WTC11 (cell line): ENCODE results near the gene PROK2. TPM values are rescaled to one million over a fixed set of nuclear protein-coding genes. Genes with fewer than 3 reads are reported as not detected.

Experiments
- ATAC-seq: fragments of 200-7000 bp; cut with Tn5 transposase; 2 replicates; pipeline ENCODE4 v1.10.0; 2021; ENCODE audit warnings: mild to moderate bottlenecking, moderate library complexity
- CTCF ChIA-PET: fragments of 300-600 bp; sonication (Branson Sonifier 250); formaldehyde crosslinking; loops from one replicate; lab custom pipeline; 2021; ENCODE audit warnings: antibody characterized with exemption; lab: Charles Lee
- POLR2A ChIA-PET: fragments of 350-600 bp; sonication (Branson Sonifier 250); formaldehyde crosslinking; loops from one replicate; lab custom pipeline; 2021; ENCODE audit warnings: antibody characterized with exemption; lab: Charles Lee
- DNase-seq: peaks from one replicate; pipeline ENCODE4 v3.0.0; 2021; ENCODE audit warnings: low spot score
- H3K27ac Mint-ChIP-seq: 2 replicates; pipeline ENCODE4 v1.8.0; 2021; ENCODE audit warnings: mixed read lengths
- H3K27me3 Mint-ChIP-seq: 2 replicates; pipeline ENCODE4 v1.8.0; 2021; ENCODE audit warnings: low read depth, mild to moderate bottlenecking, moderate library complexity, mixed read lengths
- H3K36me3 Mint-ChIP-seq: 2 replicates; pipeline ENCODE4 v1.8.0; 2021; ENCODE audit warnings: mixed read lengths
- H3K4me1 Mint-ChIP-seq: 2 replicates; pipeline ENCODE4 v1.8.0; 2022; ENCODE audit warnings: mixed read lengths
- H3K4me3 Mint-ChIP-seq: 2 replicates; pipeline ENCODE4 v1.8.0; 2021; ENCODE audit warnings: mild to moderate bottlenecking, moderate library complexity, mixed read lengths
- H3K9me3 Mint-ChIP-seq: 2 replicates; pipeline ENCODE4 v1.8.0; 2021; ENCODE audit warnings: mixed read lengths
- FOXK1 ChIP-seq: sonication (generic); formaldehyde crosslinking; IDR thresholded peaks from 2 replicates; pipeline ENCODE4 v1.8.0; 2022; ENCODE audit warnings: mild to moderate bottlenecking, moderate library complexity, missing genetic modification reagents
- GABPB1 ChIP-seq: sonication (generic); formaldehyde crosslinking; IDR thresholded peaks from 2 replicates; pipeline ENCODE4 v1.8.1; 2023; ENCODE audit warnings: mild to moderate bottlenecking, missing genetic modification reagents
- IRF2 ChIP-seq: sonication (generic); formaldehyde crosslinking; IDR thresholded peaks from 2 replicates; pipeline ENCODE4 v1.8.0; 2022; ENCODE audit warnings: low read depth, missing genetic modification reagents, borderline replicate concordance
- KAT7 ChIP-seq: sonication (generic); formaldehyde crosslinking; IDR thresholded peaks from 2 replicates; pipeline ENCODE4 v1.8.1; 2023; ENCODE audit warnings: missing genetic modification reagents, mild to moderate bottlenecking, borderline replicate concordance
- NFYB ChIP-seq: sonication (generic); formaldehyde crosslinking; conservative IDR thresholded peaks from 2 replicates; pipeline ENCODE4 v1.8.0; 2022; ENCODE audit warnings: low read depth, missing genetic modification reagents
- SP1 ChIP-seq: sonication (generic); formaldehyde crosslinking; conservative IDR thresholded peaks from 2 replicates; pipeline ENCODE4 v1.8.1; 2022; ENCODE audit warnings: missing genetic modification reagents
- ZNF121 ChIP-seq: sonication (generic); formaldehyde crosslinking; IDR thresholded peaks from 2 replicates; pipeline ENCODE4 v1.8.0; 2023; ENCODE audit warnings: missing genetic modification reagents
- total RNA-seq: library from RNA; stranded (reverse); gene quantifications from 3 replicates; pipeline ENCODE4 v1.2.3, GENCODE V29; 2021
- TF ChIP-seq, protein P1 (sequence below): sonication (generic); formaldehyde crosslinking; IDR thresholded peaks from 2 replicates; pipeline ENCODE4 v1.8.0; 2023; ENCODE audit warnings: mild to moderate bottlenecking, missing genetic modification reagents
- TF ChIP-seq, protein P2 (sequence below): sonication (generic); formaldehyde crosslinking; IDR thresholded peaks from 2 replicates; pipeline ENCODE4 v1.8.0; 2022; ENCODE audit warnings: mild to moderate bottlenecking, missing genetic modification reagents
- TF ChIP-seq, protein P3 (sequence below): sonication (generic); formaldehyde crosslinking; IDR thresholded peaks from 2 replicates; pipeline ENCODE4 v1.8.1; 2022; ENCODE audit warnings: mild to moderate bottlenecking, missing genetic modification reagents, moderate library complexity, borderline replicate concordance
- TF ChIP-seq, protein P4 (sequence below): fragments of 250-450 bp; sonication (Bioruptor Pico); IDR thresholded peaks from 2 replicates; pipeline ENCODE4 v2.1.2; 2022; ENCODE audit warnings: mild to moderate bottlenecking, moderate library complexity
- TF ChIP-seq, protein P5 (sequence below): sonication (generic); formaldehyde crosslinking; IDR thresholded peaks from 2 replicates; pipeline ENCODE4 v1.8.0; 2022; ENCODE audit warnings: missing genetic modification reagents

The PROK2 gene
- total RNA-seq, 1 experiment from 2014 or later, result 0.92 TPM

DNA sequence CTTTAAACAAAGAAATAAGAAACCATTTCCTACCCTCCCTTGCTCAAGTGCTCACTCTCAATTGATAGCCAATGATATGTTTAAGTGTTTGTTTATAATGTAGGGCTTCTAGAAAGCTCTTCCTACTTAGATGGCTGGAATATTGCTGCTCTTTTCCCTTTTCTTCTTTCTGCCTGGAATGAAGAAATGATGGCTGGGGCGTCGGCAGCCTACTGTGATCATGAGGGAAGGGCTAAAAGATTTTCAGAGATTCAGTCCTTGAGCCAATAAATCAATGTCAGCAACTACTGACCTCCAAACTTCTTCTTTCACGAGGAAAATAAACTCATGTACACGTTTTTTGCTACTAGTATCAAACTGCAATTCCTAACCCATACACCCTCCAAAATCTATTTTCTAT, 33.3 kb downstream of the PROK2 start:
- POLR2A ChIA-PET, result no interaction called here
- DNase-seq (no peak), ATAC-seq (no peak)
- Mint-ChIP-seq H3K27ac (no peak overlapping the region), H3K9me3 (no peaks in the 10 kb centered on the region), H3K27me3 (peaks cover 43% of the 10 kb centered on the region), H3K4me1 (peaks cover 19% of the 10 kb centered on the region), H3K4me3 (no peak overlapping the region), H3K36me3 (no peaks in the 10 kb centered on the region)
- CTCF ChIA-PET, result interaction anchor here (3.0 kb wide), 1 partner anchor 22 kb away, joined by 14 read pairs; no protein-coding TSS in a partner anchor
- TF ChIP-seq, protein P1, sequence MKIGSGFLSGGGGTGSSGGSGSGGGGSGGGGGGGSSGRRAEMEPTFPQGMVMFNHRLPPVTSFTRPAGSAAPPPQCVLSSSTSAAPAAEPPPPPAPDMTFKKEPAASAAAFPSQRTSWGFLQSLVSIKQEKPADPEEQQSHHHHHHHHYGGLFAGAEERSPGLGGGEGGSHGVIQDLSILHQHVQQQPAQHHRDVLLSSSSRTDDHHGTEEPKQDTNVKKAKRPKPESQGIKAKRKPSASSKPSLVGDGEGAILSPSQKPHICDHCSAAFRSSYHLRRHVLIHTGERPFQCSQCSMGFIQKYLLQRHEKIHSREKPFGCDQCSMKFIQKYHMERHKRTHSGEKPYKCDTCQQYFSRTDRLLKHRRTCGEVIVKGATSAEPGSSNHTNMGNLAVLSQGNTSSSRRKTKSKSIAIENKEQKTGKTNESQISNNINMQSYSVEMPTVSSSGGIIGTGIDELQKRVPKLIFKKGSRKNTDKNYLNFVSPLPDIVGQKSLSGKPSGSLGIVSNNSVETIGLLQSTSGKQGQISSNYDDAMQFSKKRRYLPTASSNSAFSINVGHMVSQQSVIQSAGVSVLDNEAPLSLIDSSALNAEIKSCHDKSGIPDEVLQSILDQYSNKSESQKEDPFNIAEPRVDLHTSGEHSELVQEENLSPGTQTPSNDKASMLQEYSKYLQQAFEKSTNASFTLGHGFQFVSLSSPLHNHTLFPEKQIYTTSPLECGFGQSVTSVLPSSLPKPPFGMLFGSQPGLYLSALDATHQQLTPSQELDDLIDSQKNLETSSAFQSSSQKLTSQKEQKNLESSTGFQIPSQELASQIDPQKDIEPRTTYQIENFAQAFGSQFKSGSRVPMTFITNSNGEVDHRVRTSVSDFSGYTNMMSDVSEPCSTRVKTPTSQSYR (CRISPR knock-in tag), result no peak
- TF ChIP-seq, all 79 proteins: peak for 0

DNA sequence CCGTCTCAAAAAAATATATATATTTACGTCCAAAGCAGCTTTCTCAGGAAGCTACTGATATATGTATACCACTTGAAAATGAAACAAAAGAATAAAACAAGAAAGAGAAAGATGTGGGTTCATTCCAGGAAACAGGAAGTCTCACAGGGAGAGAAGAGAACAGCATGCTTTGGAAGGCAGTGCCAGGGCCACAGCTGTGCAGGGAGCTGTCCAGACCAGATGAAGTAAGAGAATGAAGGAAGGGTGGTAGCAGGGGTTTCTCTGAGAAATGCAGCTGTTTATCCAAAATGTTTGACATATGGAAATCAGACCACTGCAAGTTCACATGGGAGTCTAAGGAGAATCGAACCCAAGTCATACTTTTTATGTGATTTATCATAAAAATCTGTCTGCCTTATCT, 40.2 kb downstream of the PROK2 start:
- no peak overlapping the region for H3K27ac Mint-ChIP-seq
- ChIA-PET POLR2A (no interaction called here), CTCF (interaction anchor here (1.5 kb wide), 1 partner anchor 15 kb away, joined by 7 read pairs; no protein-coding TSS in a partner anchor)
- H3K36me3 Mint-ChIP-seq, result peaks cover 29% of the 10 kb centered on the region
- H3K4me3 Mint-ChIP-seq, result no peak overlapping the region
- H3K9me3 Mint-ChIP-seq, result peaks cover 38% of the 10 kb centered on the region
- no peaks in the 10 kb centered on the region for H3K4me1 Mint-ChIP-seq
- TF ChIP-seq KAT7 (CRISPR knock-in tag) (no peak), FOXK1 (no peak), SP1 (CRISPR knock-in tag) (no peak)
- TF ChIP-seq, protein P2, sequence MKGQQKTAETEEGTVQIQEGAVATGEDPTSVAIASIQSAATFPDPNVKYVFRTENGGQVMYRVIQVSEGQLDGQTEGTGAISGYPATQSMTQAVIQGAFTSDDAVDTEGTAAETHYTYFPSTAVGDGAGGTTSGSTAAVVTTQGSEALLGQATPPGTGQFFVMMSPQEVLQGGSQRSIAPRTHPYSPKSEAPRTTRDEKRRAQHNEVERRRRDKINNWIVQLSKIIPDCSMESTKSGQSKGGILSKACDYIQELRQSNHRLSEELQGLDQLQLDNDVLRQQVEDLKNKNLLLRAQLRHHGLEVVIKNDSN, result no peak
- H3K27me3 Mint-ChIP-seq, result peaks cover 5% of the 10 kb centered on the region; the same call in 1 of the 2 replicates
- no peak for DNase-seq
- no peak for ATAC-seq

DNA sequence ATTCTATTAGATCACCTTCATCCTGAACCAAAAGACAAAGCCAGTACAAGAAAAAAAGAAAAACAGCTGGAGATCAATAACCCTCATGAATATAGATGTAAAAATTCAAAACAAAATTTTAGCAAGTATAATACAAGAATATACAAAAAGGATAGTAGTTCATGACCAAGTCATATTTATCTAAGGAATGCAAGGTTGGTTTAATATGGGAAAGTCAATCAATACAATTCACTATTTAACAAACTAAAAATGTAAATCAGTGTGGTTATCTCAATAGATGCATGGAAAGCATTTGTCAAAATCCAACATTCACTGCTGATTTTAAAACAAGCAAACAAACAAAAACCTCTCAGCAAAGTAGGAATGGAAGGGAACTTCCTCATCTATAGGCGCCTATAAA, 42.3 kb downstream of the PROK2 start:
- TF ChIP-seq GABPB1 (no peak), FOXK1 (no peak), ZNF121 (CRISPR knock-in tag) (no peak), IRF2 (CRISPR knock-in tag) (no peak), NFYB (no peak)
- TF ChIP-seq, protein P3, sequence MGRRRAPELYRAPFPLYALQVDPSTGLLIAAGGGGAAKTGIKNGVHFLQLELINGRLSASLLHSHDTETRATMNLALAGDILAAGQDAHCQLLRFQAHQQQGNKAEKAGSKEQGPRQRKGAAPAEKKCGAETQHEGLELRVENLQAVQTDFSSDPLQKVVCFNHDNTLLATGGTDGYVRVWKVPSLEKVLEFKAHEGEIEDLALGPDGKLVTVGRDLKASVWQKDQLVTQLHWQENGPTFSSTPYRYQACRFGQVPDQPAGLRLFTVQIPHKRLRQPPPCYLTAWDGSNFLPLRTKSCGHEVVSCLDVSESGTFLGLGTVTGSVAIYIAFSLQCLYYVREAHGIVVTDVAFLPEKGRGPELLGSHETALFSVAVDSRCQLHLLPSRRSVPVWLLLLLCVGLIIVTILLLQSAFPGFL, result no peak
- TF ChIP-seq, protein P4, sequence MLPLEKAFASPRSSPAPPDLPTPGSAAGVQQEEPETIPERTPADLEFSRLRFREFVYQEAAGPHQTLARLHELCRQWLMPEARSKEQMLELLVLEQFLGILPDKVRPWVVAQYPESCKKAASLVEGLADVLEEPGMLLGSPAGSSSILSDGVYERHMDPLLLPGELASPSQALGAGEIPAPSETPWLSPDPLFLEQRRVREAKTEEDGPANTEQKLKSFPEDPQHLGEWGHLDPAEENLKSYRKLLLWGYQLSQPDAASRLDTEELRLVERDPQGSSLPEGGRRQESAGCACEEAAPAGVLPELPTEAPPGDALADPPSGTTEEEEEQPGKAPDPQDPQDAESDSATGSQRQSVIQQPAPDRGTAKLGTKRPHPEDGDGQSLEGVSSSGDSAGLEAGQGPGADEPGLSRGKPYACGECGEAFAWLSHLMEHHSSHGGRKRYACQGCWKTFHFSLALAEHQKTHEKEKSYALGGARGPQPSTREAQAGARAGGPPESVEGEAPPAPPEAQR (CRISPR knock-in tag), result no peak
- TF ChIP-seq, protein P5, sequence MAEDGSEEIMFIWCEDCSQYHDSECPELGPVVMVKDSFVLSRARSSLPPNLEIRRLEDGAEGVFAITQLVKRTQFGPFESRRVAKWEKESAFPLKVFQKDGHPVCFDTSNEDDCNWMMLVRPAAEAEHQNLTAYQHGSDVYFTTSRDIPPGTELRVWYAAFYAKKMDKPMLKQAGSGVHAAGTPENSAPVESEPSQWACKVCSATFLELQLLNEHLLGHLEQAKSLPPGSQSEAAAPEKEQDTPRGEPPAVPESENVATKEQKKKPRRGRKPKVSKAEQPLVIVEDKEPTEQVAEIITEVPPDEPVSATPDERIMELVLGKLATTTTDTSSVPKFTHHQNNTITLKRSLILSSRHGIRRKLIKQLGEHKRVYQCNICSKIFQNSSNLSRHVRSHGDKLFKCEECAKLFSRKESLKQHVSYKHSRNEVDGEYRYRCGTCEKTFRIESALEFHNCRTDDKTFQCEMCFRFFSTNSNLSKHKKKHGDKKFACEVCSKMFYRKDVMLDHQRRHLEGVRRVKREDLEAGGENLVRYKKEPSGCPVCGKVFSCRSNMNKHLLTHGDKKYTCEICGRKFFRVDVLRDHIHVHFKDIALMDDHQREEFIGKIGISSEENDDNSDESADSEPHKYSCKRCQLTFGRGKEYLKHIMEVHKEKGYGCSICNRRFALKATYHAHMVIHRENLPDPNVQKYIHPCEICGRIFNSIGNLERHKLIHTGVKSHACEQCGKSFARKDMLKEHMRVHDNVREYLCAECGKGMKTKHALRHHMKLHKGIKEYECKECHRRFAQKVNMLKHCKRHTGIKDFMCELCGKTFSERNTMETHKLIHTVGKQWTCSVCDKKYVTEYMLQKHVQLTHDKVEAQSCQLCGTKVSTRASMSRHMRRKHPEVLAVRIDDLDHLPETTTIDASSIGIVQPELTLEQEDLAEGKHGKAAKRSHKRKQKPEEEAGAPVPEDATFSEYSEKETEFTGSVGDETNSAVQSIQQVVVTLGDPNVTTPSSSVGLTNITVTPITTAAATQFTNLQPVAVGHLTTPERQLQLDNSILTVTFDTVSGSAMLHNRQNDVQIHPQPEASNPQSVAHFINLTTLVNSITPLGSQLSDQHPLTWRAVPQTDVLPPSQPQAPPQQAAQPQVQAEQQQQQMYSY, result no peak
- ATAC-seq, result no peak
- DNase-seq, result no peak
- Mint-ChIP-seq H3K36me3 (peaks cover 29% of the 10 kb centered on the region), H3K9me3 (peaks cover 39% of the 10 kb centered on the region), H3K4me3 (no peak overlapping the region), H3K27ac (no peak overlapping the region), H3K4me1 (0 out of 2 replicates have a peak, but pooled peaks cover 2% of the 10 kb centered on the region), H3K27me3 (peaks cover 5% of the 10 kb centered on the region; the same call in 1 of the 2 replicates)
- POLR2A ChIA-PET, result interaction anchor here (0.6 kb wide), 1 partner anchor 1303 kb away, joined by 3 read pairs; no protein-coding TSS in a partner anchor
- CTCF ChIA-PET, result no interaction called here
